CD4-positive, alpha-beta T cell (primary cell): Measurements from ENCODE around the gene FCHSD2. TPM values are rescaled to one million over a fixed set of nuclear protein-coding genes. Genes with fewer than 3 reads are reported as not detected.

Experiments
- ATAC-seq: fragments of 200-7000 bp; cut with Tn5 transposase; one replicate; pipeline ENCODE4 v1.10.0; 2022; ENCODE audit warnings: mild to moderate bottlenecking; ENCODE audit not compliant: poor library complexity
- CTCF ChIA-PET: fragments of 350-600 bp; sonication (Branson Sonifier 250); formaldehyde crosslinking; loops from one replicate; lab custom pipeline; 2021; ENCODE audit warnings: antibody characterized with exemption, inconsistent platforms; lab: Charles Lee
- POLR2A ChIA-PET: fragments of 350-600 bp; sonication (Branson Sonifier 250); formaldehyde crosslinking; loops from one replicate; lab custom pipeline; 2021; ENCODE audit warnings: antibody characterized with exemption, inconsistent platforms; lab: Charles Lee
- DNase-seq, 14 experiments: peaks; one replicate each; pipeline ENCODE4 v3.0.0-alpha.2; 2013 to 2020; ENCODE audit warnings: mixed read lengths in 2 of 14
- H3K27ac ChIP-seq, 2 donors: one replicate each; pipeline versions ENCODE4 v1.5.1 to v1.7.0; 2013; ENCODE audit warnings: low read length in 2 of 2, low read depth in 1 of 2, mild to moderate bottlenecking in 1 of 2
- H3K27me3 ChIP-seq, 2 experiments: 1 replicate in 1 of 2; 2 replicates in 1 of 2; pipeline versions ENCODE4 v1.6.1 to v1.7.0; 2013; ENCODE audit warnings: low read length in 2 of 2, control low read depth in 1 of 2, mild to moderate bottlenecking in 1 of 2, moderate library complexity in 1 of 2; ENCODE audit not compliant: insufficient read depth in 2 of 2, control insufficient read depth in 1 of 2
- H3K36me3 ChIP-seq: one replicate; pipeline ENCODE4 v1.6.1; 2013; ENCODE audit warnings: low read length, control low read depth; ENCODE audit not compliant: insufficient read depth
- H3K4me1 ChIP-seq: one replicate; pipeline ENCODE4 v1.6.1; 2013; ENCODE audit warnings: low read length, control low read depth; ENCODE audit not compliant: insufficient read depth
- H3K4me3 ChIP-seq: one replicate; pipeline ENCODE4 v1.5.1; 2013; ENCODE audit warnings: mild to moderate bottlenecking, low read length, moderate library complexity
- H3K9me3 ChIP-seq, 2 experiments: 1 replicate in 1 of 2; 2 replicates in 1 of 2; pipeline versions ENCODE4 v1.6.1 to v1.7.0; 2013; ENCODE audit warnings: low read length in 2 of 2, mild to moderate bottlenecking in 2 of 2, control low read depth in 1 of 2, moderate library complexity in 1 of 2; ENCODE audit not compliant: control insufficient read depth in 1 of 2, insufficient read depth in 1 of 2
- H3K27ac Mint-ChIP-seq: one replicate; pipeline ENCODE4 v1.8.0; 2020; ENCODE audit warnings: mixed read lengths
- H3K27me3 Mint-ChIP-seq: one replicate; pipeline ENCODE4 v1.8.0; 2021; ENCODE audit warnings: mixed read lengths
- H3K36me3 Mint-ChIP-seq: one replicate; pipeline ENCODE4 v1.8.0; 2021; ENCODE audit warnings: low read depth, mixed read lengths
- H3K4me1 Mint-ChIP-seq: one replicate; pipeline ENCODE4 v1.8.0; 2021; ENCODE audit warnings: low read depth, mixed read lengths
- H3K4me3 Mint-ChIP-seq: one replicate; pipeline ENCODE4 v1.8.0; 2020; ENCODE audit warnings: mild to moderate bottlenecking, mixed read lengths
- H3K9me3 Mint-ChIP-seq: one replicate; pipeline ENCODE4 v1.8.0; 2020; ENCODE audit warnings: mixed read lengths
- intact Hi-C, 2 experiments: fragments of 100-400 bp; cut with DNase I in 1 of 2; cut with micrococcal nuclease in 1 of 2; formaldehyde crosslinking; loops; one replicate each; pipeline versions ENCODE4 v1.15.1 to v1.9.0; 2023 to 2025; cut with DNase I, micrococcal nuclease
- total RNA-seq, 174 experiments: library from RNA in 2 of 174; stranded (reverse) in 2 of 174; gene quantifications; one replicate each; pipeline ENCODE4 v1.2.3 and lab custom pipeline; 2021 to 2026
- TF ChIP-seq, protein P1 (sequence below): fragments of 200-600 bp; IDR thresholded peaks from one replicate; pipeline ENCODE4 v1.8.0; 2022; ENCODE audit warnings: antibody characterized with exemption, mild to moderate bottlenecking

The FCHSD2 gene
- total RNA-seq, 2 experiments from 2014 or later: 48.6 to 50.7 TPM

DNA sequence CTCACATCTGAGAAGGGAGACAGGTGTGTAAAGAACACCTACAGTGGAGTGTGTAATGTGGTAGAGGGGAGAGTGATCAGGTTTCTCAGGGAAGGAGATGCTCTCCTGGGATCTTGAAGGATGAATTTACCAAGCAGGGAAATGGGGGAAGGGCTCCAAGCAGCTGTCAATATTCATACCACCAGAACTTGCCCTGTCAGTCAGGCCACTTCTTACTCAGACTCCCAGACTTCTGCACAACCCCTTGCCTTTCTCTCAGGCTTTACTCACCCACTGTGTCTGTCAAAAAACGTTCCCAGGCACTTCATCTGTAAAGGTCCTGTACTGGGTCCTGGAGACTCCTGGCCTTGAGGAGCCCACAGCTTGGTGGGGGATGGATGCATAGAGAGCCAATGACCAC, 14.0 kb upstream of the FCHSD2 start:
- intact Hi-C loops: no loop called here
- peaks cover 49% of the 10 kb centered on the region for H3K4me1 Mint-ChIP-seq
- no peaks in the 10 kb centered on the region for H3K36me3 Mint-ChIP-seq
- no peaks in the 10 kb centered on the region for H3K9me3 Mint-ChIP-seq
- no peak for DNase-seq
- TF ChIP-seq, protein P1, sequence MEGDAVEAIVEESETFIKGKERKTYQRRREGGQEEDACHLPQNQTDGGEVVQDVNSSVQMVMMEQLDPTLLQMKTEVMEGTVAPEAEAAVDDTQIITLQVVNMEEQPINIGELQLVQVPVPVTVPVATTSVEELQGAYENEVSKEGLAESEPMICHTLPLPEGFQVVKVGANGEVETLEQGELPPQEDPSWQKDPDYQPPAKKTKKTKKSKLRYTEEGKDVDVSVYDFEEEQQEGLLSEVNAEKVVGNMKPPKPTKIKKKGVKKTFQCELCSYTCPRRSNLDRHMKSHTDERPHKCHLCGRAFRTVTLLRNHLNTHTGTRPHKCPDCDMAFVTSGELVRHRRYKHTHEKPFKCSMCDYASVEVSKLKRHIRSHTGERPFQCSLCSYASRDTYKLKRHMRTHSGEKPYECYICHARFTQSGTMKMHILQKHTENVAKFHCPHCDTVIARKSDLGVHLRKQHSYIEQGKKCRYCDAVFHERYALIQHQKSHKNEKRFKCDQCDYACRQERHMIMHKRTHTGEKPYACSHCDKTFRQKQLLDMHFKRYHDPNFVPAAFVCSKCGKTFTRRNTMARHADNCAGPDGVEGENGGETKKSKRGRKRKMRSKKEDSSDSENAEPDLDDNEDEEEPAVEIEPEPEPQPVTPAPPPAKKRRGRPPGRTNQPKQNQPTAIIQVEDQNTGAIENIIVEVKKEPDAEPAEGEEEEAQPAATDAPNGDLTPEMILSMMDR: no peak
- no peak overlapping the region for H3K4me3 ChIP-seq
- no peaks in the 10 kb centered on the region for H3K9me3 ChIP-seq
- H3K27ac ChIP-seq: no peak overlapping the region
- H3K4me1 ChIP-seq: peaks cover 64% of the 10 kb centered on the region
- ATAC-seq: no peak
- no peaks in the 10 kb centered on the region for H3K27me3 ChIP-seq
- H3K36me3 ChIP-seq: no peaks in the 10 kb centered on the region
- no peak overlapping the region for H3K4me3 Mint-ChIP-seq
- H3K27me3 Mint-ChIP-seq: no peaks in the 10 kb centered on the region
- CTCF ChIA-PET: interaction anchor here (0.7 to 1.2 kb wide), 2 partner anchors 14 to 1984 kb away, joined by 3 to 4 read pairs; partner anchors contain the start of gene FCHSD2
- H3K27ac Mint-ChIP-seq: peak overlapping the region; percentile 33
- POLR2A ChIA-PET: interaction anchor here (1.1 kb wide), 1 partner anchor 14 kb away, joined by 4 read pairs; the partner anchor contains the start of gene FCHSD2

DNA sequence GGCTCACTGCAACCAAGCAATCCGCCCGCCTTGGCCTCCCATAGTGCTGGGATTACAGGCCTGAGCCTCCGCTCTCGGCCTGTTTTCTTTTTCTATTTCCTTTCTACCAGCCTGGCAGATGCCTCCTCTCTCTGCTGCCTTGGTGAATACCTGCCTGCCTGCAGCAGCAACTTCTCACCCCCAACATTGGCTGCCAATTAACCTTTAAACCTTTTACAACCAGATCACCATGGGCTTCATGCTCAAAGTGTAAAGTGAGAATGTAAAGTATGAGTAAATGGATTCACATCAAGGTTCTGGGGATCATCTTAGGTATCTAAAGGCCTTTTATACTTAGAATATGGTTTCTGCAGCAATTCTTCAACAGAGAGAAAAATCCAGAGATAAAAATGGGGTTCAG, 13.0 kb upstream of the FCHSD2 start:
- H3K4me1 Mint-ChIP-seq: peaks cover 53% of the 10 kb centered on the region
- peaks cover 64% of the 10 kb centered on the region for H3K4me1 ChIP-seq
- TF ChIP-seq, protein P1: no peak
- intact Hi-C loops: no loop called here
- POLR2A ChIA-PET: interaction anchor here (1.1 kb wide), 1 partner anchor 13 kb away, joined by 4 read pairs; the partner anchor contains the start of gene FCHSD2
- H3K4me3 ChIP-seq: no peak overlapping the region
- no peak overlapping the region for H3K27ac ChIP-seq
- DNase-seq (no peak), ATAC-seq (no peak)
- CTCF ChIA-PET: no interaction called here
- peak overlapping the region; percentile 81 for H3K27ac Mint-ChIP-seq
- no peaks in the 10 kb centered on the region for H3K9me3 ChIP-seq
- no peak overlapping the region for H3K4me3 Mint-ChIP-seq
- no peaks in the 10 kb centered on the region for H3K36me3 ChIP-seq
- H3K36me3 Mint-ChIP-seq: no peaks in the 10 kb centered on the region
- H3K27me3 ChIP-seq: no peaks in the 10 kb centered on the region
- H3K9me3 Mint-ChIP-seq: no peaks in the 10 kb centered on the region
- no peaks in the 10 kb centered on the region for H3K27me3 Mint-ChIP-seq

DNA sequence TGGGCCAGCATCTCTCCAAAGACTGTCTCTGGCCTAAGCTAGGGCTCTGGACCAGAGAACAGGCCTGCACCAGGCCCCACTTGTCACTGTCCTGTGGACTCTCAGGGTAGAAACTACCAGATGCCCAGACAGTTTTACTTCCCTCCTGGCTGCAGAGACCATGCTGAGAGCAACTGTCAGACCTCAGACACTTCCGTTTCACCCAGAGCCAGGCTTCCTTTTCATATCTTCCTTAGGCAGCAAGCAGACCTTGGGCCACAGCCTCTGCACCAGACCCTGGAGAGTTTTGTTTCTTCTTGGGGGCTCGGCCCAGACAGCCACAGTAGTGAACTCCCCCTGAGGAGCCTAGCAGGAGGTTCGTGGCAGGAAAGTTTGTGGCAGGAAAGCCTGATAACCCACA, 12.1 kb upstream of the FCHSD2 start:
- Mint-ChIP-seq H3K9me3 (no peaks in the 10 kb centered on the region), H3K27me3 (no peaks in the 10 kb centered on the region), H3K4me3 (peak overlapping the region; percentile 23), H3K27ac (peak overlapping the region; percentile 81), H3K36me3 (no peaks in the 10 kb centered on the region), H3K4me1 (peaks cover 53% of the 10 kb centered on the region)
- H3K9me3 ChIP-seq: no peaks in the 10 kb centered on the region
- TF ChIP-seq, protein P1: no peak
- ATAC-seq: peak; percentile 68
- POLR2A ChIA-PET: interaction anchor here (3.0 kb wide), 1 partner anchor 11 kb away, joined by 32 read pairs; the partner anchor contains the start of gene FCHSD2
- intact Hi-C loops: no loop called here
- no peaks in the 10 kb centered on the region for H3K36me3 ChIP-seq
- DNase-seq: peak in 11 of 14 experiments; percentile 8 to 60 (median 20)
- H3K27me3 ChIP-seq: no peaks in the 10 kb centered on the region
- no peak overlapping the region for H3K4me3 ChIP-seq
- peaks cover 68% of the 10 kb centered on the region for H3K4me1 ChIP-seq
- CTCF ChIA-PET: interaction anchor here (2.1 kb wide), 1 partner anchor 12 kb away, joined by 5 read pairs; no protein-coding TSS in a partner anchor
- peak overlapping the region; percentile 55 to 63 for H3K27ac ChIP-seq
